Measurements from ENCODE around the gene CHST3. TPM values are rescaled to one million over a fixed set of nuclear protein-coding genes. Genes with fewer than 3 reads are reported as not detected.
A peak's percentile ranks its signal among the peaks of the same experiment; 100 is the strongest.
"Not testable (repeated sequence)": the region's sequence is repeated elsewhere in the genome, so short reads cannot be mapped to it uniquely, and the experiment has no call there.

The CHST3 gene
- total RNA-seq, 1 donor from 2014 or later = 1.3 TPM

DNA sequence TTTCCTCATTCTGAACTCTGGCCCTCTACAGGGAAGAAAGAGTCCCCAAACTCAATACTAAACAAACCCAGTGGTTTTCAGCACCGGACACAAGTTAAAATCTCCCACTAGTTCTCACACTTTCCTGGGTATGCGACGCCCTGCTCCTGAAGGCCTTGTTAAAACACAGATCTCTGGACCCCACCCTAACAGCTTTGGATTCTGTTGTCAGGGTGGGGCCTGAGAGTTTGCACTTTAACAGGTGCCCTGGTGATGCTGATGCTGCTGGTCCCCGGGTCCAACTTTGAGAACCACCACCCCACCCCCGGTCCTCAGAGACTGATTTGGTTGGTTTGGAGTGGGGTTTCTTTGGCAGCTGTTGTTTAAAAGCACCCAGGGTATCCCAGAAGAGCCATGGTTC, 61.6 kb downstream of the CHST3 start:
- DNase-seq (ENCODE audit: low spot score) (no peak), ATAC-seq (no peak)

DNA sequence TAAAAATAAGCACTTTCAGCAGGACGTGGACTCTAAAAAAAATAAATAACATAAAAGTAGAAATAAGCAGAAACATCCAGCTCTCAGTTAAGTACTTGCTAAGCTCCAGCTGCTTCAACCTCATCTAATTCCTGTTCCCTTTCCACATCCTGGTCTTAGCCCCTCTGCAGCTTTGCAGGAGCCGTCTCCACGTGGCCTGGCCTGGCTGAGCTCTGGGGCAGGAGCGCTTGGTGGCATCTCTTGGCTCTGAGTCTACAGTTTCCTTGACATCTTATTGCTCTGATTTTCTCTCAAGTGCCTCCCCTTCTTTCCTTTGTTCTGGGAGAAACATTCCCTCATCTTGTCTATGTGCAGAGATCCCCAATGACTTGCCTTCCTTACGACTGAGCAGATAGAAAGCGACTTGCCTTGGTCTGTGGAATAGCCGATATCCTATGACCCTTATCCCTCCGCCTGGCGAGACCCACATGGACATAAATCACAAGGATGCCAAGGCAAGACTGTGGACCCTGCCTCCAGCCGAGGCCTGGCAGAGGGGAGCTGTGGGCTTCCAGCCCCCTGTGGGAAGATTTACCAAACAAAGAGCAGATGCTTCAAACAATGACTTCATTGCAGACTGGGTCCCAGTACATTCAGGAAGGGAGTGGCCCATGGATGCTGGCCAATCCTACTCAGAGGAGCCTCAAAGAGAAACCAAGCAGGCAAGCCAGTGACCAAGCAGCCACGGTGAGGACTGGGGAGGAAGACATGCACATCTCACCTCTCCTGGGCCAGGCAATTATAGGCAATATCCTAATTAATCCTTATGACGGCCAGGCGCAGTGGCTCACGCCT, 62.3 kb downstream of the CHST3 start:
- DNase-seq (ENCODE audit: low spot score) = no peak
- ATAC-seq = no peak

GRCh38 chr10:72027498-72027897, 63.3 kb downstream of the CHST3 start:
- DNase-seq (ENCODE audit: low spot score) = no peak
- ATAC-seq = no peak

- ATAC-seq (peak; percentile 63), DNase-seq (ENCODE audit: low spot score) (no peak)
Measured at GRCh38 chr10:72029414-72029813, 65.2 kb downstream of the CHST3 start.

- DNase-seq (ENCODE audit: low spot score) = peak; percentile 50
Measured at GRCh38 chr10:72030762-72031543, 66.8 kb downstream of the CHST3 start.

DNA sequence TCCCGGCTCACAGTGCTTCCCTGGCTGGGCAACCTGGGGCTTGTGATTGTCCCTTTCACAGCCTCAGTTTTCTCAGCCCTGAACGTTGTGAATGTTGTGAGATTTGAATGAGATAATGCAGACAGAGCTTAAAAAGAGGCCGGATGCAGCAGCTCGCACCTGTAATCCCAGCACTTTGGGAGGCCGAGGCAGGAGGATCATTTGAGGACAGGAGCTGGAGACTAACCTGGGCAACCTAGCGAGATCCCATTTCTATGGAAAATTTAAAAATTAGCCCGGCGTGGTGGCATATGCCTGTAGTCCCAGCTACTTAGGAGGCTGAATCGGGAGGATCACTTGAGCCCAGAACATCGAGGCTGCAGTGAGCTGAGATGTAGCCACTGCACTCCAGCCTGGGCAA, 67.5 kb downstream of the CHST3 start:
- no peak for DNase-seq (ENCODE audit: low spot score)
- ATAC-seq = no peak

More at GRCh38 chr10:72030762-72031543, 66.8 kb downstream of the CHST3 start:
- peak; percentile 80 for ATAC-seq

DNA sequence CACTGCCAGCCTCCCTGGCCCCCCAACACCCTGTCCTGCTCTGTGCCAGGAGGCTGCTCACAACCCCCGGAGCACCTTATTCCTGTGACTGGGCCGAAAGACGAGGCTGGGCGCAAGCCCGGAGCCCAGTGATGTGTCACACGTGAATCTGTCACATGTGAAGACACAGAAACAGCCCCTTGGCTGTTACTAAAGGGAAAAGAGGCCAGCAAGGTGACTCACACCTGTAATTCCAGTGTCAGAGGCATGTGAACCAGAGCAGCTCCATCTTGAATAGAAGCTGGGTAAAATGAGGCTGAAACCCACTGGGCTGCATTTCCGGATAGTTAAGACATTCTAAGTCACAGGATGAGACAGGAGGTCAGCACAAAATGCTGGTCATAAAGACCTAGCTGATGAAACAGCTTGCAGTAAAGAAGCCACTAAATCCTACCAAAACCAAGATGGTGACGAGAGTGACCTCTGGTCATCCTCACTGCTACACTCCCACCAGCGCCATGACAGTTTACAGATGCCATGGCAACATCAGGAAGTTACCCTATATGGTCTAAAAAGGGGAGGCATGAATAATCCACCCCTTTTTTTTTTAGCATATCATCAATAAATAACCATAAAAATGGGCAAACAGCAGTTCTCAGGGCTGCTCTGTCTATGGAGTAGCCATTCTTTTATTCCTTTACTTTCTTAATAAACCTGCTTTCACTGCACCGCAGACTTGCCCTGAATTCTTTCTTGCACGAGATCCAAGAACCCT, 68.4 kb downstream of the CHST3 start:
- not testable (repeated sequence) for ATAC-seq; DNase-seq (ENCODE audit: low spot score)

DNA sequence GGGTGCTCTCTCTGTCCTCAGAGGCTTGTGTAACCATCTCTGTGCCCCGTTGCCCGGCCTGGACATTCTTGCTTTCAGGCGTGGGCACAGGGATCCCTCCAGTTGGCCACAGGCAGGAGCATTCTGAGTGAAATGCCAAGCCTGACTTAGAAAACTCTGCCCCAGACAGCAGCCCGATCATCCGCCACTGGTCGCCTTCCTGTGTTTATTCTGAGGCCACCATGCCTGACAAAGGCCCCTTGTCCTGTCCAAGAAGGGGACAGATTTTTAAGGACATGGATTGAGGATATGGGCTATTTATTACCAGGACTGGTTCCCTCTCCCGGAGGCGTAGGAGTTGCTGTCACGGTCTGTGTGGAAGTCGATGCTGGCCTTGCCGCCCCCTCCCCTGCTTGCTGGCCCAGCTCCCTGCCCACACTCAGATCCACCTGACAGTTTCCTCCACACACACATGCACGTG, 69.9 kb downstream of the CHST3 start:
- ATAC-seq (no peak), DNase-seq (ENCODE audit: low spot score) (no peak)

DNA sequence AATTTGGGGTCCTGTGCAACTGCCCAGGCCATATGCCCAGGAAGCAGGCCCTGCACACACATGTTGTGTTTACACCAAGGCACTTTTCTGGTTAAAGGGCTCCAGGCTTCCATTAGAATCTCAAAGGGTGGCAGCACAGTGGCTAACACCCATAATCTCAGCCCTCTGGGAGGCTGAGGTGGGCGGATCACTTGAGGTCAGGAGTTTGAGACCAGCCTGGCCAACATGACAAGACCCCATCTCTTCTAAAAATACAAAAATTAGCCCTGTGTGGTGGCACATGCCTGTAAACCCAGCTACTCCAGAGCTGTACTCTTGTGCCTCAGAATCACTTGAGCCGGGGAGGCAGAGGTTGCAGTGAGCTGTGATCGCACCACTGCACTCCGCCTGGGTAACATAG, 70.6 kb downstream of the CHST3 start:
- DNase-seq (ENCODE audit: low spot score) = no peak
- ATAC-seq = no peak

- DNase-seq (ENCODE audit: low spot score) = no peak
- ATAC-seq = no peak
Measured at GRCh38 chr10:72035252-72035887, 71.2 kb downstream of the CHST3 start.

- ATAC-seq (no peak), DNase-seq (ENCODE audit: low spot score) (no peak)
Measured at GRCh38 chr10:72037266-72037665, 73.1 kb downstream of the CHST3 start.

DNA sequence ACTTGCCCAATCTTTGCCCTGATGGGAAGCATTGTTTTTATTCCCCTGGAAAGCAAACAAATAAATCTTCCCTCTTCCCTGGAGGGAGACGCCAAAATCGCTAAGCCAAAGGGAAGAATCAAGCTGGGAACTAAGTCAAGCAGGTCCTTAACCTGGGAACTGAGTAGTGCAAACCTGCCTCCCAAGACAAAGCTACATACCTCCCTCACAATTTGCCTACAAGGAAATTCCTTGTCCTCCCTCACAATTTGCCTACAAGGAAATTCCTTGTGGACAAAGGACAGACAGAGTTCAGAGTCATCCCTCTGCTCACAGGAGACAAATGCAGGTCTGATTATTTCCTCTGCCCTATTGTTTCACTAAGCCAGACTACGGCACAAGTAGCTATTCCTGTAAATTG, 73.6 kb downstream of the CHST3 start:
- no peak for ATAC-seq
- no peak for DNase-seq (ENCODE audit: low spot score)

- no peak for DNase-seq (ENCODE audit: low spot score)
- no peak for ATAC-seq
Measured at GRCh38 chr10:72038458-72039001, 74.3 kb downstream of the CHST3 start.

DNA sequence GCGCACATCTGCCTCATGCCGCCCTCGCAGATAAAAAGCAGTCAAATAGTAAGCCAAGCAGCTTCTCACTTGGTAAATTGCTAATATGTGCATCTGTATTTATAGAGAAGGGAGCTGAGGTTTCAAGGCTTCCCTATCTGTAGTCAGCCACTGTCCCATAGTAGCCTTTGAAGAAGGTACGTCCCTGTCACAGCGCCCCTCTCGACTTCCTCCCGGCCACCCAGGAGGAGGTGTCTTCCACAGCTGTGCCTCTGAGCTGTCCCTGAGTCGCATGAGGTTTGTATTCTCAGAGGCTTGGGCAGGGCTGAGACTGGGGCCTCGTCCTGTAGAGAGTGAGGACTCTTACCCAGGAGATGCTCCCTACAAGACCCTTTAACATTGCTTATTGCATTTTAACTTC, 75.2 kb downstream of the CHST3 start:
- DNase-seq (ENCODE audit: low spot score) (no peak), ATAC-seq (no peak)

DNA sequence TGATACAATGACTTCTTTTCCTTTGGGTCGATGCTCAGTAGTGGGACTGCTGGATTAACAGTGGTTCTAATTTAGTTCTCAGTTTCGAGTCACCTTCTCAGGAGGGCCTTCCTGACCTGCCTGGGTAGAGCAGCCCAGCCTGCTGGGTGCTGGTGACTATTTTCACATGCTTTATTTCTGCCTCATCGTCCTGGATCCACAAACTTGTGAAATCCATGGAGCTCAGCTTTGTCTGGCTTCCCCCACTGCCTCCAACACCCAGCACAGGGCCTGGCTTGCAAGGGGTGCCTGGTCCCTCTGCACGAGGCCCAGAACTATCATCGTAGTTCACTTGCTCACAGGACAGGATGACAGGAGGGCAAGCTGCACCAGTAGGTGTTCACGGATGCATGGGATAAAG, 77.3 kb downstream of the CHST3 start:
- ATAC-seq (no peak), DNase-seq (ENCODE audit: low spot score) (no peak)

DNA sequence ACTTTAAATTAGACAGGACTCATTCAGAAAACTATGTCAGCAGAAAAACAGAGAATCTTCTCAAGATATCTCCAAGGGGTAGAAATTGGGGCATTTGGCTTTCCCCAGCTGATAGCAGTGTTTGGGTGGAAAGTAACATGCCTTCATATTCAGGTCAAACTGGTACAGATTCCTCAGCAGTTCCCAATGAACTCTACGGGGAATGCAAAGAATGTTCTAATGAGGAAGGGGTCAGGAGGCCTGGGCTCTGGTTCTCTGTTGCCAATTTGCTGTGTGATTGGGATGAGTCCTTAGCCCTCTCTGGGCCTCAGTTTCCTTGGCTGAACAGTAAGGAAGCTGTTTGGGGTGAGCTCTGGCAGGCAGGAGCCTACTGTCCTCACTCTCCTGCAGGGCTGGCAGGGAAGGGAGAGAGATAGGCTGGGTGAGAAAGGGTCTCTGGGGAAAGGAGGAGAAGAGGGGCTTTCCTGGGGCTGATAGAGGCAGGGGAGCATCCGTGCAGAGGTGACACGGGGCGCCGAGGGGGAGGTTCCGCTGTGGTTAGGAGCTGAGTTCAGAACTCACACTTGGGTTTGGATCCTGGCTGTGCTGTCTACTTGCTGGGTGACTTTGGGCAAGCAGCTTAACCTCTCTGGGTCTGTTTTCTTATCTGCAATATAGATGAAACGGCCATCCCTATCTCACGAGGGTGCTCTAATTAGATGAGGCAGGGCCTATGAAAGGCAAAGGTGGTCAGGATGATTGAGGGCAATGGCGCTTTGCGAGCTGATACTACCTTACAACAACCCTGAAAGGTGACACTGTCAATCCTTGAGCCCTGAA, 79.0 kb downstream of the CHST3 start:
- DNase-seq (ENCODE audit: low spot score) = no peak

GRCh38 chr10:72044417-72045041, 80.3 kb downstream of the CHST3 start:
- DNase-seq (ENCODE audit: low spot score) (no peak), ATAC-seq (peak; percentile 64)

More for the DNA sequence above, 79.0 kb downstream of the CHST3 start:
- ATAC-seq = no peak

DNA sequence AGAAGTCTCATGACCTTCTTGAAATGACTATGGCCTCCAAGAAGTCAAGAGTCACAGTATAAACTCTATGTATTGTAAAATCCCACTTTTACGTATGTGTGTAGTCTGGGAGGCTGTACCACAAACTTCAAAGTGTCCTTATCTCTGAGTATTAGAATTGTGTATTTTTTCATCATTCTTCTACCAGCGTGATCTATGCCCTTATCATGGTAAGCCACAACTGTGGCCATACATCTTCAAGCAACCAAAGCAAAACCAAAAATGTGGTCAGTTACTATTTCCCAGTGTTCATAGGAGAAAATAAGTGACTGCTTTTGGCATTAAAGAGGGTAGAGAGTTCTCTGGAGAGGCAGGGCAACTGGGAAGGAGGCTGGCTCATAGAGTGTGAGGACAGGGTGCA, 81.4 kb downstream of the CHST3 start:
- DNase-seq (ENCODE audit: low spot score) (no peak), ATAC-seq (no peak)

DNA sequence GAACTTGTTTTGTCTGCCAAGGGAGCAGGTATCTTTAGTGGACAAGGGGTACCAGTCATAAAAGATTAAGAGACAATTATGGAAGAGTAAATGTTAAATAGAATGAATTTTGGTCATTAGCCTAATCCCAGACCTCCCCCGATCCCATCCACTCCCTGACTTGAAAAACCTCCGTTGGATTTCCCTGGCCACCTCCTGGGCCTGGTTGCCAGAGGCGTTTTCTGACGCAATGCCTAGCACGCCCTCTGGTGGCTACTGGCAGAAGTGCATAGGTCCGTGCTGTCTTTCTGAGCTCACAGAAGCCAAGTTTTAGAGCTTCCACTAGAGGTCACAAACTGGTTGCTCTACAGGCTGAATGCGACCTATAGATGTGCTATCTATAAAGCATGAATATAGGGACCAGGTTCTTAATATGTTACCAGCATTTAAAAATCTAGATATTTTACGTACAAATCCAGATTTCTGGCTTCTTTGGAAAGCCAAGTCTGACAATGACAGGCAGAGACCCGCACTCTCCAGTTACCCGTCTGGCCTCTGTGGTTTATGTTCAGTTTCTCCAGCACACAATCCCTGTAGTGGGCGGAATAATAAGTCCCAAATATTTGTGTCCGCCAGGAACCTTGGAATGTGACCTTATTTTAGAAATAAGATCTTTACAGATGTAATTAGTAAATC, 84.4 kb downstream of the CHST3 start:
- ATAC-seq (peak; percentile 98), DNase-seq (ENCODE audit: low spot score) (peak; percentile 91)
